Caco-2 (cell line): ENCODE results near the gene TBC1D10B. TPM values are rescaled to one million over a fixed set of nuclear protein-coding genes. Genes with fewer than 3 reads are reported as not detected.

Experiments
- BruUV-seq: library from RNA; stranded (reverse); fragments of 400-500 nt; replicated peaks from 2 replicates; lab custom pipeline; 2021; lab: Mats Ljungman, UMichigan
- CTCF ChIA-PET: fragments of 300-600 bp; sonication (Branson Sonifier 250); formaldehyde crosslinking; loops from one replicate; lab custom pipeline; 2022; ENCODE audit warnings: antibody characterized with exemption; lab: Charles Lee
- POLR2A ChIA-PET: fragments of 300-600 bp; sonication (Branson Sonifier 250); formaldehyde crosslinking; loops from one replicate; lab custom pipeline; 2022; ENCODE audit warnings: antibody characterized with exemption; lab: Charles Lee
- DNase-seq, 2 experiments: peaks; one replicate each; pipeline versions ENCODE4 v3.0.0 to v3.0.0-alpha.2; 2020 to 2022
- H3K27me3 ChIP-seq: replicated peaks from 2 replicates; pipeline ENCODE4 v1.6.0; 2011; ENCODE audit warnings: low read length; ENCODE audit not compliant: control insufficient read depth, insufficient read depth
- H3K36me3 ChIP-seq: 2 replicates; pipeline ENCODE4 v1.5.1; 2011; ENCODE audit warnings: low read length; ENCODE audit not compliant: control insufficient read depth, insufficient read depth
- H3K4me1 ChIP-seq: fragments of 250-450 bp; sonication (Bioruptor Pico); 2 replicates; pipeline ENCODE4 v1.5.1; 2020; ENCODE audit warnings: mild to moderate bottlenecking
- H3K4me3 ChIP-seq: 2 replicates; pipeline ENCODE4 v1.5.1; 2011; ENCODE audit warnings: low read depth, mild to moderate bottlenecking, control low read depth, low read length
- H3K9me3 ChIP-seq: fragments of 250-450 bp; sonication (Bioruptor Pico); 2 replicates; pipeline ENCODE4 v1.5.1; 2020; ENCODE audit warnings: mild to moderate bottlenecking, moderate library complexity
- H3K27ac Mint-ChIP-seq: one replicate; pipeline ENCODE4 v1.8.0; 2022; ENCODE audit warnings: mixed read lengths; ENCODE audit not compliant: unreplicated experiment
- H3K27me3 Mint-ChIP-seq: one replicate; pipeline ENCODE4 v1.8.0; 2022; ENCODE audit warnings: mixed read lengths; ENCODE audit not compliant: insufficient read depth, unreplicated experiment
- H3K36me3 Mint-ChIP-seq: one replicate; pipeline ENCODE4 v1.8.0; 2022; ENCODE audit warnings: mild to moderate bottlenecking, mixed read lengths; ENCODE audit not compliant: insufficient read depth, unreplicated experiment
- H3K4me1 Mint-ChIP-seq: one replicate; pipeline ENCODE4 v1.8.0; 2022; ENCODE audit warnings: low read depth, mixed read lengths; ENCODE audit not compliant: unreplicated experiment
- H3K4me3 Mint-ChIP-seq: one replicate; pipeline ENCODE4 v1.8.0; 2022; ENCODE audit warnings: mild to moderate bottlenecking, moderate library complexity, mixed read lengths; ENCODE audit not compliant: unreplicated experiment
- H3K9me3 Mint-ChIP-seq: one replicate; pipeline ENCODE4 v1.8.0; 2022; ENCODE audit warnings: mixed read lengths; ENCODE audit not compliant: unreplicated experiment
- intact Hi-C: fragments of 100-400 bp; cut with micrococcal nuclease; formaldehyde crosslinking; loops from one replicate; pipeline ENCODE4 v1.10.0; 2022; ENCODE audit not compliant: unreplicated experiment
- total RNA-seq: library from RNA; stranded (reverse); gene quantifications from 2 replicates; pipeline ENCODE4 v1.2.3, GENCODE V29; 2022
- TF ChIP-seq, protein P1 (sequence below), 2 experiments: fragments of 200-600 bp in 1 of 2; IDR thresholded peaks; 1 replicate in 1 of 2; 2 replicates in 1 of 2; pipeline versions ENCODE4 v1.5.1 to v1.8.0; 2011 to 2022; ENCODE audit warnings: antibody characterized with exemption in 1 of 2, control low read depth in 1 of 2, inconsistent platforms in 1 of 2, low read depth in 1 of 2, low read length in 1 of 2, mild to moderate bottlenecking in 1 of 2, moderate library complexity in 1 of 2; ENCODE audit not compliant: insufficient read depth in 1 of 2, severe bottlenecking in 1 of 2, unreplicated experiment in 1 of 2

The TBC1D10B gene
- total RNA-seq, 1 experiment from 2014 or later, result 36.9 TPM

- Histone ChIP-seq H3K27me3 (no peaks in the 10 kb centered on the region), H3K9me3 (no peaks in the 10 kb centered on the region), H3K4me3 (no peak overlapping the region), H3K4me1 (peaks cover 14% of the 10 kb centered on the region), H3K36me3 (no peaks in the 10 kb centered on the region; the same call in 1 of the 2 replicates)
- no TSS peak for BruUV-seq
- intact Hi-C loops, result loop anchor here (1.0 to 10.0 kb wide), 4 partner anchors 14 to 345 kb away; partner anchors contain the start of genes ALDOA, CD2BP2 and ZNF48
- ChIA-PET CTCF (interaction anchor here (0.6 to 1.5 kb wide), 19 partner anchors 9 to 318 kb away, joined by 3 to 32 read pairs (median 4); partner anchors contain the start of genes CD2BP2, DCTPP1, GDPD3 and PRR14), POLR2A (interaction anchor here (0.5 to 1.5 kb wide), 5 partner anchors 8 to 314 kb away, joined by 3 to 7 read pairs (median 3); partner anchors contain the start of genes YPEL3 and ZNF48)
- Mint-ChIP-seq H3K27ac (no peak overlapping the region), H3K9me3 (no peaks in the 10 kb centered on the region), H3K27me3 (no peaks in the 10 kb centered on the region), H3K4me3 (no peak overlapping the region), H3K36me3 (peaks cover 12% of the 10 kb centered on the region), H3K4me1 (no peaks in the 10 kb centered on the region)
- TF ChIP-seq, protein P1, sequence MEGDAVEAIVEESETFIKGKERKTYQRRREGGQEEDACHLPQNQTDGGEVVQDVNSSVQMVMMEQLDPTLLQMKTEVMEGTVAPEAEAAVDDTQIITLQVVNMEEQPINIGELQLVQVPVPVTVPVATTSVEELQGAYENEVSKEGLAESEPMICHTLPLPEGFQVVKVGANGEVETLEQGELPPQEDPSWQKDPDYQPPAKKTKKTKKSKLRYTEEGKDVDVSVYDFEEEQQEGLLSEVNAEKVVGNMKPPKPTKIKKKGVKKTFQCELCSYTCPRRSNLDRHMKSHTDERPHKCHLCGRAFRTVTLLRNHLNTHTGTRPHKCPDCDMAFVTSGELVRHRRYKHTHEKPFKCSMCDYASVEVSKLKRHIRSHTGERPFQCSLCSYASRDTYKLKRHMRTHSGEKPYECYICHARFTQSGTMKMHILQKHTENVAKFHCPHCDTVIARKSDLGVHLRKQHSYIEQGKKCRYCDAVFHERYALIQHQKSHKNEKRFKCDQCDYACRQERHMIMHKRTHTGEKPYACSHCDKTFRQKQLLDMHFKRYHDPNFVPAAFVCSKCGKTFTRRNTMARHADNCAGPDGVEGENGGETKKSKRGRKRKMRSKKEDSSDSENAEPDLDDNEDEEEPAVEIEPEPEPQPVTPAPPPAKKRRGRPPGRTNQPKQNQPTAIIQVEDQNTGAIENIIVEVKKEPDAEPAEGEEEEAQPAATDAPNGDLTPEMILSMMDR (IDR thresholded peaks at IDR 0.05; ENCODE audit: insufficient read depth in 1 of 2, low read depth in 1 of 2, low read length in 1 of 2, severe bottlenecking in 1 of 2, unreplicated experiment in 1 of 2), result peak; percentile 90 to 95
- peak; percentile 89 to 93 for DNase-seq
Measured at GRCh38 chr16:30409125-30410060, 39.1 kb upstream of the TBC1D10B start.

DNA sequence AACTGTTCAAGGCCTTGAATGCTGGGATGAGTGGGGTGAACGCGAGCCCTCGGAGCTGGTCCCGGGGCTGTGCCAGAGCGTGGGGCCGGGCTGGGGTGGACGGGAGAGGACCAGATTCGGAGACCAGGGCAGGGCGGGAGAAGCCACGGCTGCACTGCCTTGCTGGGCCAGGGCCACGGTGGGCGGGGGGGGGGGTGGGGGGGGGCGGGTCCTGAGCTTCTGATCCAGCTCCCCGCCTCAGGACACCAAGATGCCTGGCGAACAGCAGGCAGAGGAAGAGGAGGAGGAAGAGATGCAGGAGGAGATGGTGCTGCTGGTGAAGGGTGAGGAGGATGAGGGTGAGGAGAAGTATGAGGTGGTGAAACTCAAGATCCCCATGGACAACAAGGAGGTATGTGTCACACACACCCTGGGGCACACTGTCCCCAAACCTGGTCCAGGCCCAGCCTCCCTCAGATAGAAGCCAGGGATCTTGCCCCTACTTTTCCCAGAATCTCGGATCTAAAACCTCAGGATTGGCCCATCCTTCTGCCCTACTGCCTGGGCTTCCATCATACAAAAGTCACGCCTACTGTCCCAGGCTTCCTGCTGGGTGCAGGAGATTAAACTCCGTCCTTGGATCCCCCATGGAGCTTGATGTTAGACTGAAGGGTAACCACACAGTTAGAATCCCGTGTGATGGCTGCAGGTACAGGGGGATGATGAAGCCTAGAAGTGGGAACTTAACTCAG lies 37.7 kb upstream of the TBC1D10B start:
- Mint-ChIP-seq H3K4me1 (peaks cover 5% of the 10 kb centered on the region), H3K27ac (no peak overlapping the region), H3K9me3 (no peaks in the 10 kb centered on the region), H3K4me3 (peak overlapping the region; percentile 87), H3K27me3 (no peaks in the 10 kb centered on the region), H3K36me3 (peaks cover 7% of the 10 kb centered on the region)
- Histone ChIP-seq H3K27me3 (no peaks in the 10 kb centered on the region), H3K4me1 (peaks cover 14% of the 10 kb centered on the region), H3K36me3 (no peaks in the 10 kb centered on the region; the same call in 1 of the 2 replicates), H3K4me3 (peak overlapping the region; percentile 87), H3K9me3 (no peaks in the 10 kb centered on the region)
- ChIA-PET CTCF (interaction anchor here (1.0 to 2.3 kb wide), 6 partner anchors 8 to 44 kb away, joined by 3 to 14 read pairs (median 8); partner anchors contain the start of genes DCTPP1, TBC1D10B and ZNF48), POLR2A (interaction anchor here (0.6 to 2.3 kb wide), 7 partner anchors 10 to 55 kb away, joined by 3 to 15 read pairs (median 5); partner anchors contain the start of genes DCTPP1, TBC1D10B and ZNF48)
- DNase-seq, result no peak
- TF ChIP-seq, protein P1 (IDR thresholded peaks at IDR 0.05; ENCODE audit: insufficient read depth in 1 of 2, low read depth in 1 of 2, low read length in 1 of 2, severe bottlenecking in 1 of 2, unreplicated experiment in 1 of 2), result no peak
- TSS peak; percentile 53 for BruUV-seq
- intact Hi-C loops, result loop anchor here (5.0 to 10.0 kb wide), 2 partner anchors 51 to 343 kb away; partner anchors contain the start of genes ALDOA and CD2BP2
